ENCODE results near the gene AVPR1B. TPM values are rescaled to one million over a fixed set of nuclear protein-coding genes. Genes with fewer than 3 reads are reported as not detected.

AVPR1B gene
- not detected for total RNA-seq
- not detected for polyA plus RNA-seq (ENCODE audit: insufficient read depth, low read depth, low replicate concordance)
- long read RNA-seq, donor 1 = 0 reads
- long read RNA-seq, donor 2 = 0 reads

GRCh38 chr1:206117151-206117948, at the start of gene AVPR1B:
AVPR1B (minus strand) TSS chr1:206117388; CDS start chr1:206116890, 498 bp downstream.
- intact Hi-C loops (cut with DNase I; ENCODE audit: low total_unique reads) = no loop called here
- WGBS, 2 donors = 0 to 1% methylated on average over 13 to 53 of the region's 55 CpGs
- H3K4me1 ChIP-seq = peaks cover 9% of the 10 kb centered on the region
- peak within 1 kb of the TSS in 1 of 2 donors; percentile 29 for H3K4me3 ChIP-seq
- H3K9me3 ChIP-seq = no peaks in the 10 kb centered on the region
- no peaks in the 10 kb centered on the region for H3K36me3 ChIP-seq (ENCODE audit: low read depth, missing control alignments)
- H3K27me3 ChIP-seq = no peaks in the 10 kb centered on the region
- TF ChIP-seq CTCF (IDR thresholded peaks at IDR 0.05) (no peak), POLR2A (IDR thresholded peaks at IDR 0.05) (no peak)
- H3K27ac ChIP-seq = no peak within 1 kb of the TSS
- peak; percentile 34 for DNase-seq

GRCh38 chr1:206145771-206146290, 28.6 kb upstream of the AVPR1B start:
- no peak for DNase-seq
- Histone ChIP-seq H3K27ac (no peak overlapping the region), H3K4me1 (no peaks in the 10 kb centered on the region), H3K36me3 (ENCODE audit: low read depth, missing control alignments) (no peaks in the 10 kb centered on the region), H3K9me3 (no peaks in the 10 kb centered on the region), H3K4me3 (no peak overlapping the region), H3K27me3 (no peaks in the 10 kb centered on the region)
- 71 to 81% methylated on average over 3 of the region's 3 CpGs for WGBS, 2 donors
- TF ChIP-seq CTCF (IDR thresholded peaks at IDR 0.05) (no peak), POLR2A (IDR thresholded peaks at IDR 0.05) (no peak)
- intact Hi-C loops (cut with DNase I; ENCODE audit: low total_unique reads) = no loop called here

GRCh38 chr1:206144605-206145004, 27.4 kb upstream of the AVPR1B start:
- intact Hi-C loops (cut with DNase I; ENCODE audit: low total_unique reads) = no loop called here

GRCh38 chr1:206143537-206144172, 26.5 kb upstream of the AVPR1B start:
- 83 to 91% methylated on average over 15 of the region's 15 CpGs for WGBS, 2 donors
- DNase-seq = no peak

More at GRCh38 chr1:206144605-206145004, 27.4 kb upstream of the AVPR1B start:
- DNase-seq = no peak
- WGBS, 2 donors = 85 to 89% methylated on average over 2 of the region's 2 CpGs
- Histone ChIP-seq H3K27ac (no peak overlapping the region), H3K36me3 (ENCODE audit: low read depth, missing control alignments) (no peaks in the 10 kb centered on the region), H3K27me3 (no peaks in the 10 kb centered on the region), H3K4me3 (no peak overlapping the region), H3K9me3 (no peaks in the 10 kb centered on the region), H3K4me1 (no peaks in the 10 kb centered on the region)
- TF ChIP-seq CTCF (IDR thresholded peaks at IDR 0.05) = no peak
- TF ChIP-seq POLR2A (IDR thresholded peaks at IDR 0.05) = no peak

More at GRCh38 chr1:206143537-206144172, 26.5 kb upstream of the AVPR1B start:
- Histone ChIP-seq H3K4me1 (no peaks in the 10 kb centered on the region), H3K36me3 (ENCODE audit: low read depth, missing control alignments) (no peaks in the 10 kb centered on the region), H3K27me3 (no peaks in the 10 kb centered on the region), H3K9me3 (no peaks in the 10 kb centered on the region), H3K27ac (no peak overlapping the region), H3K4me3 (no peak overlapping the region)
- intact Hi-C loops (cut with DNase I; ENCODE audit: low total_unique reads) = no loop called here
- TF ChIP-seq POLR2A (IDR thresholded peaks at IDR 0.05) (no peak), CTCF (IDR thresholded peaks at IDR 0.05) (no peak)

All from testis (tissue), 5 donors.